ENCODE results near the gene INAFM2. TPM values are rescaled to one million over a fixed set of nuclear protein-coding genes. Genes with fewer than 3 reads are reported as not detected.

Gene INAFM2
- total RNA-seq, 4 donors from 2014 or later = 13.8 to 25.9 (median 20.5) TPM

GRCh38 chr15:40281057-40281800, 42.3 kb upstream of the INAFM2 start:
- H3K9me3 ChIP-seq = no peaks in the 10 kb centered on the region
- H3K4me1 ChIP-seq = peaks cover 0 to 46% (median 20%) of the 10 kb centered on the region in 4 donors
- H3K27me3 ChIP-seq = peaks cover 0 to 75% of the 10 kb centered on the region in 2 donors
- no peaks in the 10 kb centered on the region for H3K36me3 ChIP-seq
- peak overlapping the region in 2 of 4 donors; percentile 12 to 50 for H3K4me3 ChIP-seq
- no peak overlapping the region for H3K27ac ChIP-seq
- DNase-seq (ENCODE audit: low spot score in 2 of 2) = no peak
- WGBS, 2 donors = 57% methylated on average over 25 to 36 of the region's 43 CpGs
- TF ChIP-seq POLR2A (IDR thresholded peaks at IDR 0.05) = no peak
- TF ChIP-seq EP300 (IDR thresholded peaks at IDR 0.05) = no peak
- no peak for TF ChIP-seq CTCF (IDR thresholded peaks at IDR 0.05)

- no peak for DNase-seq (ENCODE audit: low spot score in 2 of 2)
- H3K27ac ChIP-seq = no peak overlapping the region
- WGBS, 2 donors = 0 to 8% methylated on average over 6 to 29 of the region's 51 CpGs
- H3K4me3 ChIP-seq = peak overlapping the region in 3 of 4 donors; percentile 20 to 50 (median 49)
- no peaks in the 10 kb centered on the region for H3K36me3 ChIP-seq
- TF ChIP-seq CTCF (IDR thresholded peaks at IDR 0.05) (no peak), EP300 (IDR thresholded peaks at IDR 0.05) (no peak), POLR2A (IDR thresholded peaks at IDR 0.05) (no peak)
- peaks cover 0 to 79% of the 10 kb centered on the region in 2 donors for H3K27me3 ChIP-seq
- no peaks in the 10 kb centered on the region for H3K9me3 ChIP-seq
- H3K4me1 ChIP-seq = peaks cover 0 to 46% (median 20%) of the 10 kb centered on the region in 4 donors
Measured at GRCh38 chr15:40281801-40282146, 41.7 kb upstream of the INAFM2 start.

GRCh38 chr15:40282147-40282868, 41.2 kb upstream of the INAFM2 start:
- DNase-seq (ENCODE audit: low spot score in 2 of 2) = no peak
- Histone ChIP-seq H3K4me1 (peaks cover 0 to 46% (median 20%) of the 10 kb centered on the region in 4 donors), H3K4me3 (peak overlapping the region; percentile 20 to 50 (median 40)), H3K27ac (no peak overlapping the region), H3K36me3 (no peaks in the 10 kb centered on the region), H3K27me3 (peaks cover 0 to 76% of the 10 kb centered on the region in 2 donors), H3K9me3 (no peaks in the 10 kb centered on the region)
- WGBS, 2 donors = 2% methylated on average over 35 to 70 of the region's 92 CpGs
- TF ChIP-seq CTCF (IDR thresholded peaks at IDR 0.05) = peak in 2 of 5 experiments; percentile 33 to 37
- no peak for TF ChIP-seq POLR2A (IDR thresholded peaks at IDR 0.05)

GRCh38 chr15:40282869-40283614, 40.5 kb upstream of the INAFM2 start, which contains the start of gene ANKRD63:
Gene ANKRD63, minus strand, starts transcription at chr15:40283064. Its CDS starts 478 bp downstream, at chr15:40282586.
- Histone ChIP-seq H3K9me3 (no peaks in the 10 kb centered on the region), H3K4me3 (peak within 1 kb of the TSS; percentile 20 to 50 (median 40)), H3K27ac (no peak within 1 kb of the TSS), H3K4me1 (peaks cover 0 to 46% (median 20%) of the 10 kb centered on the region in 4 donors), H3K27me3 (peaks cover 0 to 68% of the 10 kb centered on the region in 2 donors), H3K36me3 (no peaks in the 10 kb centered on the region)
- no peak for DNase-seq (ENCODE audit: low spot score in 2 of 2)
- WGBS, 2 donors = 4 to 9% methylated on average over 22 to 25 of the region's 76 CpGs
- TF ChIP-seq POLR2A (IDR thresholded peaks at IDR 0.05) = no peak
- TF ChIP-seq CTCF (IDR thresholded peaks at IDR 0.05) = no peak
- TF ChIP-seq EP300 (IDR thresholded peaks at IDR 0.05) = no peak

Measured in tibial nerve (tissue), 4 donors.